Smooth muscle cell of the brain vasculature (primary cell): ENCODE data around the gene TLCD5.

ENCODE experiments used
- DNase-seq: peaks from one replicate; pipeline ENCODE4 v3.0.0-alpha.2; 2012; ENCODE audit warnings: low read depth, low spot score

The TLCD5 gene

DNA sequence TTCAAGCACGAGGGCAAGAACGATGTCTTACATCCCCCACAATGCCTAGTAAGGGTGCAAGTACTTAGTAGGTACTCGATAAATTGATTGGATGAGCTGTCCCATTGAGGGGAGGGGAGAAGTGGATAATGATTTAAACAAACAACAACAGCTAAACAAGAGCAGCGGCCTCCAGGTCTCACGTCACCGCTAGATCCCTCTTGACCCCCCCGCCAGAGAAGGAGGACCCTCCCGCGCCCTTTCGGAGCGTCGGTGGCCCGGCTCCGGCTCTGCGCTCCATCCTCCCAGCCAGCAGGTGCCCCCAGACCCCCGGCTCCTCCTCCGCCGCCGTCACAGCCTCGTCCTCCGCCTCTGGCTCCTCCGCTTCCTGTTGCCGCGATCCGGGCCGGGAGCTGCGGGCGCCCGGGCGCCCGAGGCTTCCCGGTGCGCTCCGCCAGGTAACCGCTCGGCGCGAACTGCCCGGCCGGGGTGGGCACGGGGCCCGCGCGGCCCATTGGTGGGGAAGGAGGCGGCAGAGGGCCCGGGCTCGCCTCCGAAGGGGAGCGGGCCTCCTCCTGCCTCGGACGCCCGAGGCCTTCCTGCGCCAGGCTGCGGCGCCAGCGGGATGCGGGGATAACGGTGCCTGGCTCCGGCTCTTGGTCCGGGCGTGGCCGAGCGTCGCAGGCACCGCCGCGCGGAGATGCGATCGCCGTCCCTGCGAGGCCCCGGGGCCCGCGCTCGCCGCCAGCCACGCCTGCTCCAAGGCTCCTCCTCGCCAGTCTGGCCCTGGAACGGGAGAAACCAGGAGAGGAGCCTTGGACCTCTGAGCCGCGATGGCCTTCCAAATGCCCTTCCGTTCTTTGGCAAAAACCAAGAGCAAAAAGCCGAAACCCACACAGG, at the start of gene TLCD5:
Gene TLCD5 (plus strand): TSS at position 368 of the 879 bp plus-strand sequence. CDS start 2,143 bp downstream, outside the sequence.
- no peak for DNase-seq

DNA sequence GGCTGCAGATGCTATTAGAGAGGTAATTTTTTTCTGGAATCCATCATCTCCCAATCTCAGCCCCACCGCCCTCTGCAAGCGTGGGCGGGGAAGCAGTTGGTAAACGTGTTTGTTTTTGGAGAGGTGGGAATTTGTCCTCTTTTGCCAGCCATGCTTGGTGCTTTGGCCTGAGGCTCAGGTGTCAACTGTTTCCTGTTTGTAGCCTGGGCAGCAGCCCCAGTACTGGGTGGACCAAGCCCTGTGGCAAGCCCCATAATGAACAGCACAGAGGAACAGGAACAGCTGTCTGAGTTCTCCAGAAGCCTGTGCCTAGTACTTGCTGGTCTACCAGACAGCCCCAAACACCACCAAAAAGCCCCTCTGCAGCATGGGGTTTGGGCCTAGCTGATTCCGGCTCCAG, 45.6 kb upstream of the TLCD5 start:
- no peak for DNase-seq

DNA sequence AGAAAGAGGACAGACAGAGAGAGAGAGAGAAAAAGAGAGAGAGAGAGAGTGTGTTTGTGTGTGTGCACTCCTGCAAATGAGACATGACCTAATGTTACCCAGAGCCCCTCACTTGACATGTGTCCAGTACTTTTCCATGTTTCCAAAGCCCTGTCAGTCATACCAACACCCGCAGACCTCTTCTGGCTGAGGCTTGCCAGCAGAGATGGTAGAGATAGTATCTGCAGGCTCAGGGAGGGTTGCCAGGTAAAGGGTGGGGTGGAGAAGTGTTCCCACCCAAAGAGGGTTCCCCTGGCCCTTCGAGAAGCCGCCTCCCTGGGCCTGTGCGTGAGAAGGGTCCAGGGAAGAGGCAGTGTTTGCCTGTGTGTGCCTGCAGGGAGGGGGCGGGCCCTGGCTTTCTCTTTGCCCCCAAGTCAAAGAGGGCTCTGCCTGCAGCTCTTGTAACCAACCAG, 44.5 kb upstream of the TLCD5 start:
- no peak for DNase-seq

DNA sequence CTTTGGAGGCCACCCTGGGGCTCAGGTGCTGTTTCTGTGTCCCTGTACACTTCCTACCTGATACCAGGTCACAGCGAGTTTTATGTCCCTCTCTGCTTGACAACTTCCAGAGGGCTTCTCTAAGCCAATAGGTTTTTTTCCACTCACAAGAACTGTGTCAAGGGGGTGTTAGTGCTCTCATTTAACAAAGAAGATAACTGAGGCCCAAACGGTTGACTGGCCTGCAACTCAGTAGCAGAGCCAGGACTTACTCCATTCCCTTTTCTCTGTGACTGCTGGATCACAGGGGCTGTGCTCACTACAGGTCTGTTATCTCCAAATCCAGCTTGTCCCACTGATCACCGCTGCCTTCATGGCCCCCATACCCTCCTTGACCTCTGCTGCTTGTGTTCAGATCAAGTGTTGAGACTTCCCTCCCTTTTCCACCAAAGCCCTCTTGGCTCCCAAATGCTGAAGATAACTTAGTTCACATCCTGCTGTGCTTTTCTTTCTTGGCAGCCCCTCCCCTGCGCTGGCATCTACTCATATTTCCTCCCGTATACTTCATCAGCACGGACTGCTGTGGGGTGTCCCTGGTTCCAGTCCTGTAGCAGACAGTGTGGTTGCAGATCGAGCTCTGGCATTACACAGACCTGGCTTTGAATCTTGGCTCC, 43.8 kb upstream of the TLCD5 start:
- no peak for DNase-seq

DNA sequence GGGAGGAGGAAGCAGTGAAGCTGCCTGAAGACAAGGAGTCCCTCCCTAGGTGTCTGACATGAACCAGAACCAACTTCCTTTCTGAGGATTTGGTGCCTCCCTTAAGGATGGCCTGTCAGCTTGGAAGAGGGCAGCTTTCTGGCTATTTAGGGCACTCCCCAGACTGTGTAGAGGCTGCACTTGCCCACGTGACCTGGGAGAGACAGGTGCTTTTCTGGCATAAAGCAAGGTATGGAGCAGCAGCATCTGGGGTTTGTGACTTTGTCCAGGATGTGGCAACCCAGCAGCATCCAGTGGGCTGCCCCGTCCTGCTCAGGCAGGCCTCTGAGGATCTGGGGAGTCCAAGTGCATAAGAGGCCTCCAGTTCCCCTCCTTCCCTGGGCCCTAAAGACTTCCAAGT, 42.0 kb upstream of the TLCD5 start:
- no peak for DNase-seq

DNA sequence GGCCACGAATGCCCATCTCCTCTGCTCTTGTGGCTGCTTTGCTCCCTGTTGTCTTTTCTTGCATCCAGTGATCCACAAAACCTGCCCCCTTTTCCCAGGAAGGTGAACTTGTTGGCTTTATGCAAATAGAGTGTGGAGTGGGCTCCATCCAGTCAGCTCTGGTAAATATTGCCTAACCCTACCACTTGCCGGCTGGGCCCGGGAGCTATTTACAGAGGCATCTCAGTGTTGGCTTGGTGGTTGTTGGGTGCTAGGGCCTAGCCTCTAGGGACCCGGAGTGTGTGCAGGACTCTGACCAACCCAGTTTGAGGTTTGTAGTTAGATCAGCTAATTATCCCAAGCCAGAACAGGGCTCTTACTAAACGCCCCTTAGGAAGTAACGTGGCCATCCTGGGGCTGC, 40.8 kb upstream of the TLCD5 start:
- no peak for DNase-seq

DNA sequence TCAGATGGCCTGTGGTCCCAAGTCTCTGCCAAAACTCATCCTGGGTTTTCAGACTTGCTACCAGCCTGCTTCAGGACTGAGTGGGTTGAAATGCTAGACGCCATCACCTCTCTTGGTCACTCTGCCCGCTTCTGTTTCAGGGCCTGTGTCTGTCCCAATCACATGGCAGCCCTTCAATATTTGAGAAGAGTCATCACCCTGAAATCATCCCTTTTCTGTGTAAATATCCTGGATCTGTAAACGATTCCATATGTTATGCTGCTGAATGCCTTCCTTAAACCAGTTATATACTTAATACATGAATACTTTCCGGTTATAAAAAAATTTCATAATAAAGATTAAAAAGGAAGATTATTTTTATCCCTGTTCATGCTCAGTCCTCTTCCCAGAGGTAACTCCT, 39.8 kb upstream of the TLCD5 start:
- no peak for DNase-seq

DNA sequence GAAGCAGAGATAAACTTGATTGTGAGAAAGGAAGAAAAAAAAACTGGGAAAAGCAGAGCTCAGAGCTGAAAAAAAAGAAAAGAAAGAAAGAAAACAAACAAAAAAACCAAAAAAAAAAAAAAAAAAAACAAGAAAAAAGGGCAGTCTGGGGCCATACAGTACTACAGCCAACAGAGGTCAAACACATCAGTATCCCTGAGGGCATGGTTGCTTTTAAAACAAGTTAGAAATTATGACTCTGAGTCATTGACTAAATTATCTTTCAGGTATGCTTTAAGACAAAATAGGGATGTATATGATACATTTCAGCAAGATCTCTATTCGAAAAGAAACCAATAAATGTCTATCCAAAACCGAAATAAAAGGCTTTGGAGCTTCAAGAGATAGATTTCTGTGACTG, 37.1 kb upstream of the TLCD5 start:
- no peak for DNase-seq

DNA sequence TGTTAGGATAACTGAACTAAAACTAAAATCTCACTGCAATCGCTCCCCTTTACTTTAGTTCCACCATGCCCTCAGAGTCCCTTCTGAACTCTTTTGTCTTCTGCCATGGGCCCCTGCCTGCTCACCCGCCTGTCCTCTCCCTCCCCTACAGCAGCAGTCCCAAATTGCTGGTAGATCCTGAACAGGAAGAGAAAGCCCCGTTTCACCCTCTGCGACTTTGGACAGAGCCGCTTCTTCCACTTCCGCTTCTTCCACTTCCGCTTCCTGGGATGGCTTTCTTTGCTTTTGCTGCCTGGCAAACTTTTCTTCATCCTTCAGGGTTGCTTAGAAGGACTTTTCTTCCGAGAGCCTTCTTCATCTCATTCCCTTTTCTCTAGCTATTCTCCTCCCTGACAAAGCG, 35.7 kb upstream of the TLCD5 start:
- no peak for DNase-seq

DNA sequence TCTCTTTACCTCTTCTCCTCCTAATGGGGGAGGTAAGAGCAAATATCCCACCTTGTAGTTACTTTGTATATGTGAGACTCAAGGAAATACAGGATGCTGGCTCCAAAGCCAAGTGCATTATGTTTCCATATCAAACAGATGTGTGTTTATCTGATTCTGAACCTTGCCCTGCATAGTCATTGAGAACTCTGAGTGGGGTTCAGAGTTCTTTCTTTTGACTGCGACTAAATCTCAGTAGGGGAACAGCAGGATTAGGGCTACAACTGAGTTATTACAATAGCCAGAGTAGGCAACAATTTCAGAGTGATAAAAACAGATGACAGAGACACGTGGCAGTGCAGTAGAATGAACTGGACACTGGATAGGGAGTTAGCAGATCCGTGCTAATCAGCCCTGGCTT, 34.1 kb upstream of the TLCD5 start:
- DNase-seq, result no peak

DNA sequence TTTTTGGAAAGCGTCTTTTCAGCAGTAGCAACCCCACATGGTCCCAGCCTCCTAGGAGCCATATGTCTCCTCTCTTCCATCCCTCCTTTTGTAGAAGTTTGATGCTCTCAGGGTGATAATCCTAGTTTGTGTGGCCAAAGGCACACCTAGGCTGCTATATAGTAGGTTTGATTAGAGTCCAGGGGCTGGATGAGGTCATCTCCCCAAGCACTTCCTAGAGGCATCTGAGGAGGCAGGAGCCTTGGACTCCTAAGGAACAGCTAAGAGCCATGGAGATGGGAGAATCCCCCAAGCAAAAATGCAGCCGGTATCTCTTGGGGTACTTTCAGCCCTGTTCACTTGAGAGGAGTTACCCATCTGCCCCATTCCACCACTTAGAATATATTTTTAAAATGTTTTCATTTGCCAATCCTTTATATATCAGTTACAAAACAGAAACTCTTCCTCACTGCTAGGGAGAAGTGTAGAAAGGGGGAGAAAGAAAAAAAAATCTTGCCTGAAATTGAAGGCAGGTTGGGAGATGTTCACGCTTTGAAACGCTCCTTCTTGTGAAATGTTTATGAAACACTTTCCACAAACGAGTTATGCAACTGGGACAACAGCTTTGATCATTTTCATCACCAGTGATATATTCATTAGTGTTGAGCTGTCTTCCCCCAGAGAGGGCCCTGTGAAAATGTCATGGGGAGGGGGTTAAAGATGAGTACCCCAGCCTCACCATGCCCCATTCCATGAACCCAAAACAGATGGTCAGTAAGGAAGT, 31.9 kb upstream of the TLCD5 start:
- DNase-seq, result no peak

DNA sequence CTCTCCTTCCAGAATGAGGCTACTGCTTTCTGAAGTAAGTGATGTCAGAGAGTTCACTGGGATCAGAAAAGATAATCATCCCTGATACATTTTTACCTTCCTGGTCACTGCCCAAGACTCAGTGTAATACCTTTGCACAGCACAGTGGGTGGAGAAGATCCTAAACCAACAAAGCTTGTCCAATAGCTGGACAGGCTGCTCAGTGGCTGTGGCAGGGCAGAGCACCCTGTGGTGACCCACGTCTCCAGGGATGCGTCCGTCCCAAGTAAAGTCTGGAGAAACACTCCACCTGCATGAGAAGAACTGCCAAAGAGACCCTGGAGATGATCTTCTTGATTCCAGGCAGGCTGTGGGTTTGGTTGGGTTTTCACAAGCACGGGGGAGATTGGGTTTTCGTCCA, 31.0 kb upstream of the TLCD5 start:
- DNase-seq, result no peak

DNA sequence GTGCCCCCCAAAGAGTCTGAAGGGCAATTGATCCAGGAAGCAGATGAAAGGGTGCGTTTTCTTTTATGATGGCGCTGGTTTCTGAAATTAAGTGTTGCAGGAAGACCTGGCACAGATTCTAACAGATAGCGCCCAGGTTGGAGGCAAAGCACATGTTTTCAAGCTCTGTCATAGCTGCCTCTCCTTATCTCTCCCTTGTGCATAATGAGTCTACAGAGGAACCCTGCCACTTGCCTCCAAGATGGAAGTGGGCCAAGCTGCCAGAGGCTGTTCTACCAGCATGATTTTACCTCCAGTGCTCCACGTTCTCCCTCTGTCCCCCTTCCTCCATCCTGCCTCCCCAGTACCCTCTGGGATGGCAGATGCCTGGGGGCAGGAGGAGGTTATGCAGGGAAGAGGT, 30.0 kb upstream of the TLCD5 start:
- no peak for DNase-seq

DNA sequence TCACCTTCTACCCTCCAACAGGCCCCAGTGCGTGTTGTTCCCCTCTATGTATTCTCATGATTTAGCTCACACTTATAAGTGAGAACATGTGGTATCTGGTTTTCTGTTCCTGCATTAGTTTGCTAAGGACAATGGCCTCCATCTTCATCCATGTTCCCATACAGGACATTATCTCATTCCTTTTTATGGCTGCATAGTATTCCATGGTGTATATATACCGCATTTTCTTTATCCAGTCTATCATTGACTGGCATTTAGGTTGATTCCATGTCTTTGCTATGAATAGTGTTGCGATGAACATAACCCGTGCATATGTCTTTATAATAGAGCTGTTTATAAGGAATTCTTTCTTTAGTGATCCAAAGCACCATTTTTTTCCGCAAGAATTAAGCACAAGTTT, 28.5 kb upstream of the TLCD5 start:
- no peak for DNase-seq

DNA sequence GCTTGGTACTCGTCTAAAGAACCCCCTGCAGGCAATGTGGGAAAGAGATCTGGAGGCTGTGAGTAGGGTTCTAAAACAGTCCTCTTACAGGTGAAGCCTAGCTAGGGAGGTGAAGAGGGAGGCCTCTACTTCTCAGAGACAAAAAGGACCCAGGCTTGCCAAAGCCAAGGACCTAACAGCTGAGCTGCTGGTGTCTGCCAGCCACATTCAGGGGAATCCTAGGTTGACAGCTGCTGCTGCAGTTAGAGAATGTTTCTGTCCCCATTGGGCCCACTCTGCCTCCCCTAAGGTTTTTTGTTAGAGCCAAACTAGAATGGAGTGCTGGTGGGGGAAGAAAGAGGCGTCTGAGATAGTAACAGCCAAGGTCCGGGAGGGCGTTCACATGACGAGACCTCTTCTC, 26.6 kb upstream of the TLCD5 start:
- no peak for DNase-seq

DNA sequence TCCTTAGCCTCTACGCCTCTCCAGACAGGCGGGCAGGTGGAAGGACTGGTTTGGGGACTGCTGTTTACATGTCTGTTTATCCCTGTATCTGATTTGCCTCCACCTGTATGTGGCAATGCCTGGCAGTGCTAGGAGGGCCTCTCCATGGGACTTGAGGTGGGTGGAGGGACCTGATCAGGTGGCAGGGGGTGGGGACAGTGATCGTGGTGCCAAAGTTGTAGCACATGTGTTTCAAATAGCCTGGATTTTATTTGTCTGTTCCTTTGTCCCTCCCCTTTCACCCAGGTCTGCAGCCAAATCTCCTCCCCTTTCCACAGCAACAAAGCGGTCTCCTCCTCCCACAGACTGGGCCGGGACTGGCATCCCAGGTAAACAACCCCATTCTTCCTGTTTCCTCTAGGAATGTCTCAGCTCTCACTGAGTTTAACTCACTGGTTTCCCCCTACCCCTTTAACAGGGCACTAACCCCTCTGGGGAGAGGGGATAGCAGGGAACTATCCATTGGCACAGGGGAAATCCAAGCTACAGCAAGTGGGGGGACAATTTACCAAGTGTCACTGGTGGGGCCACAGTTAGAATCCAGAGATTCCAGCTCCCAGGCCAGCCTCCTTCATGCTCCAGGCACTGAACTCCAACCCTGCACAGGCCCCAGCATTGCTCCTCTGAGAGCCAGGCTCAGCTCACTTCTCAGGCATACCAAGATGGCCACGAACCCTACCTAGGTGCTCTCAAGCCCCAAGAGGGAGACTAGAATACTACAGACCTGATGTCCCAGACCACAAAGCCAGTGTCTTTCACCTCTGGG, 22.9 kb upstream of the TLCD5 start:
- no peak for DNase-seq

DNA sequence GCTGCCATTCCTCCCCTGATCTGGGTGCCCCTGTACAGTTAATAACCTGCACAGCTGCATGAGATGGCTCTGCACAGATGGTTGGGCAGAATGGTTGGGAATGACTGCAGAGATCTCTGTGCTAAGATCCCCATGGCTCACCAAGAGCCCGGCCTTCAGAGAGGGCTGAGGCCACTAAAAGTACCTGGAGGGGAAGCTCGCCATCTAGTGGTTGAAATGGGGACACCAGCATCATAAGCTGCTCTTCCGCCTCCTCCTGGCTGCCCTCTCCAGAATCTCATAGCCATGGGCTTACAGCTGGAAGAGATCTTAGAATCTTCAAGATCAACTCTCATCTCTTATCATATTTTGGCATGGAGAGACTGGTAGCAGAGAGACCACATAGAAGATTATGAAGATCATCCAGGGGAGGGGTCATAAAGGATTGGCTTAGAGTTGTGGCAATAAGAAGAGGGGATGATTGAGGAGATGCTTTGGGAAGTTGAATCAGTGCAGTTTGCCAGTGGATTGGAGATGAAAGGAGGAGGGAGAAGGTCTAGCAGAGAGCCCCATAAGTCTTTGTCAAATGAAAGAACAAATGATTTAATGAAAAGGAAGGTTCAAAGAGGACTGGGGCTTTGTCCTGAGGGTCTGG, 22.0 kb upstream of the TLCD5 start:
- peak; percentile 54 for DNase-seq

DNA sequence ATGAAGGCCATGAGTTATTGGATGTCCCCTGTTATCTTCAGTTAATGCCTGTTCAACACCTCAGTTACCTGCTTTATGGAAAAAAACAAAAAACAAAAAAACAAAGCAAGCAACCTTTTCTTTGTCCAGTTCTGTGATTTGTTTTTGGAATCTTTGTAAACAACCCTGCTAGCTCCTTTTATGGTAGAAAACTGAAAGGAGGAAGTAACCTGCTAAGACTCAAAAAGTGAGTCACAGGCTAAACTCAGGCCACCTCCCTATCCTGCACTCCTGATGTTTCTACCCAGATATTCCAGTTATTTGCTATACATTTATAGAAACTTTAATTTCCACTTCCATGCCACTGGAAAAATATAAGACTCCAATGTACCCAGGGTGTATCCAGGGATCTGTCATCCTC, 20.6 kb upstream of the TLCD5 start:
- DNase-seq, result no peak

DNA sequence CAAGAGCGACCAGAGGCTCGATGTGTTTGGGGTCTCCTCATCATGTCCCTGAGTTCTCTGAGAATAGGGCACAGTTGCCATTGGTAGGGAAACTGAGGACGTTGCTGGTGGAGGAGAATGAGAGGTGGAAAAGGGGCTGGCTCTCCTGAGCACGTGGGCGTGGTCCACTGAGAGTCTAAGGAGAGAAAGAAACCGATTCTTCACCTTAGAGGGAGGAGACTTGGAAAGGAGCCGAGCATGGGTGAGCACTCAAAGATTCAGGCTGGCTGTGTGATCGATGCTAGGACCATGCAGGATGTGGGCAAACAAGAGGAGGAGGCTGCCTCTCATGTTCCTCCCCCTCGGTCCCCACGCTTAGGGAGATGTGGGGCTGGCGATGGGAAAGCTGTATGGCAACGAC, 19.8 kb upstream of the TLCD5 start:
- DNase-seq, result no peak

DNA sequence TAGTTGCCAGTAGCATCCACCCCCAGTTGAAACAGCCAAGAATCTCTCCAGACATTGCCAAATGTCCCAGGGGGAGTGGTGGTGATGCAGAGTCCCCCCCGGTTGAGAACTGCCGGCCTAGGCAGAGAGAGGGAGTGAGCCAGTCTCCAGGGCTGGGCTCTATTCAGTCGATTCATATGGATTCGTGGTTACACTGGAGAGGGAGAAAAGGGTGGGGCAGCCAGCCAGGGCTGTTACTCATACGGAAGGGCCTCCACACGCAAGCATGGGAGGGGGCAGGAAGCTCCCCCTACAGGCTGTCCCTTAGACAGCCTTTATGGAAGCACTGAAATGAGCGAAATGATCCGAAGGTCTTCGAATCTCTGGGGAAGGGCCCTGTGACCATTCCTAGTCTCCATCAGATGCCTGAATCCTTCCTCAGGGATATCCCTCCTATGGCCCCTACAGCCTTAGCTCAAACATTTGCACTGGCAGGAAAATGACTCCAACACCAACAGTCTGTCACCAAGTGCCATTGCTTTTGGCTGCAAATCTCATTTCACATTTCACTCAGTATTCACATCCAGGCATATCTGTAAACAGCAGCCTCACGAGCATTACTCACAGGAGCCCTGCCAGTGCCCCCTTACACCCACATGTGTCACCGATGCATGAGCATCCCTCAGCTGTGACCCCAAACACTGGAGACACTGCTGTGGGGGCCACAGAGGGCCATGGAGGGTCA, 18.4 kb upstream of the TLCD5 start:
- DNase-seq, result no peak
